ENCODE data around the gene CEMIP. TPM values are rescaled to one million over a fixed set of nuclear protein-coding genes. Genes with fewer than 3 reads are reported as not detected.

The CEMIP gene
- total and polyA plus RNA-seq, 2 of the 13 experiments (the other 11 are each of a cell fraction or from before 2014, with no cell fraction given): 4.3 to 28.5 TPM

GRCh38 chr15:80957556-80957955 lies 178.4 kb downstream of the CEMIP start:
- no peaks in the 10 kb centered on the region for H3K79me2 ChIP-seq (ENCODE audit: insufficient read depth, low read length)
- TF ChIP-seq, protein P1, sequence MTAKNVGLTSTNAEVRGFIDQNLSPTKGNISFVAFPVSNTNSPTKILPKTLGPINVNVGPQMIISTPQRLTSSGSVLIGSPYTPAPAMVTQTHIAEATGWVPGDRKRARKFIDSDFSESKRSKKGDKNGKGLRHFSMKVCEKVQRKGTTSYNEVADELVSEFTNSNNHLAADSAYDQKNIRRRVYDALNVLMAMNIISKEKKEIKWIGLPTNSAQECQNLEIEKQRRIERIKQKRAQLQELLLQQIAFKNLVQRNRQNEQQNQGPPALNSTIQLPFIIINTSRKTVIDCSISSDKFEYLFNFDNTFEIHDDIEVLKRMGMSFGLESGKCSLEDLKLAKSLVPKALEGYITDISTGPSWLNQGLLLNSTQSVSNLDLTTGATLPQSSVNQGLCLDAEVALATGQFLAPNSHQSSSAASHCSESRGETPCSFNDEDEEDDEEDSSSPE (CRISPR knock-in tag; IDR thresholded peaks at IDR 0.05): no peak
- no peak for TF ChIP-seq MEIS2 (CRISPR knock-in tag; IDR thresholded peaks at IDR 0.05)
- no peak for TF ChIP-seq JUNB (CRISPR knock-in tag; IDR thresholded peaks at IDR 0.05; ENCODE audit: borderline replicate concordance)
- no peak for TF ChIP-seq SKIL (CRISPR knock-in tag; IDR thresholded peaks at IDR 0.05; ENCODE audit: borderline replicate concordance)
- TF ChIP-seq, protein P2, sequence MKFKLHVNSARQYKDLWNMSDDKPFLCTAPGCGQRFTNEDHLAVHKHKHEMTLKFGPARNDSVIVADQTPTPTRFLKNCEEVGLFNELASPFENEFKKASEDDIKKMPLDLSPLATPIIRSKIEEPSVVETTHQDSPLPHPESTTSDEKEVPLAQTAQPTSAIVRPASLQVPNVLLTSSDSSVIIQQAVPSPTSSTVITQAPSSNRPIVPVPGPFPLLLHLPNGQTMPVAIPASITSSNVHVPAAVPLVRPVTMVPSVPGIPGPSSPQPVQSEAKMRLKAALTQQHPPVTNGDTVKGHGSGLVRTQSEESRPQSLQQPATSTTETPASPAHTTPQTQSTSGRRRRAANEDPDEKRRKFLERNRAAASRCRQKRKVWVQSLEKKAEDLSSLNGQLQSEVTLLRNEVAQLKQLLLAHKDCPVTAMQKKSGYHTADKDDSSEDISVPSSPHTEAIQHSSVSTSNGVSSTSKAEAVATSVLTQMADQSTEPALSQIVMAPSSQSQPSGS (CRISPR knock-in tag; IDR thresholded peaks at IDR 0.05): no peak
- TF ChIP-seq POLR2G (IDR thresholded peaks at IDR 0.05; ENCODE audit: low read depth, low read length): no peak
- TF ChIP-seq ZC3H4 (CRISPR knock-in tag; IDR thresholded peaks at IDR 0.05; ENCODE audit: borderline replicate concordance): no peak
- no peak for TF ChIP-seq ZNF12 (CRISPR knock-in tag; IDR thresholded peaks at IDR 0.05)
- no peak for TF ChIP-seq POGZ (CRISPR knock-in tag; IDR thresholded peaks at IDR 0.05)
- TF ChIP-seq ZNF180 (CRISPR knock-in tag; IDR thresholded peaks at IDR 0.05; ENCODE audit: borderline replicate concordance, low read depth): no peak
- TF ChIP-seq ATF7 (IDR thresholded peaks at IDR 0.05): no peak
- no peak for TF ChIP-seq ATF7 (CRISPR knock-in tag; IDR thresholded peaks at IDR 0.05)
- TF ChIP-seq EED (CRISPR knock-in tag; IDR thresholded peaks at IDR 0.05): no peak
- no peak for TF ChIP-seq FOXM1 (CRISPR knock-in tag; IDR thresholded peaks at IDR 0.05)
- TF ChIP-seq ZNF614 (CRISPR knock-in tag; IDR thresholded peaks at IDR 0.05; ENCODE audit: borderline replicate concordance): no peak
- no peak for TF ChIP-seq ZNF547 (CRISPR knock-in tag; IDR thresholded peaks at IDR 0.05)
- no peak for TF ChIP-seq ATF7-NPFF (CRISPR knock-in tag; IDR thresholded peaks at IDR 0.05; ENCODE audit: low read depth)
- H3K9ac ChIP-seq (ENCODE audit: insufficient read depth, low read depth, low read length): no peak overlapping the region
- no peaks in the 10 kb centered on the region for H4K20me1 ChIP-seq (ENCODE audit: insufficient read depth, low read length)
- intact Hi-C loops (cut with micrococcal nuclease; ENCODE audit: unreplicated experiment) (no loop called here), in situ Hi-C loops (cut with HindIII; ENCODE audit: extremely low pct_ligation_motif_present, low pct_unique_long_range_greater_than_20kb) (loop anchor here (25.0 kb wide), 1 partner anchor 495 kb away; no protein-coding TSS in a partner anchor)
- FAIRE-seq: no peak
- ChIA-PET POLR2A (no interaction called here), CTCF (ENCODE audit: low intra/inter-chr PET ratio, low total read pairs) (no interaction called here)
- BruUV-seq (replicated peaks): no TSS peak
- WGBS (ENCODE audit: low lambda C conversion rate): 77% methylated on average over 2 of the region's 2 CpGs
- no peak for DNase-seq (ENCODE audit: low spot score)
- H3K4me3 ChIP-seq (replicated peaks in 1 of 3; ENCODE audit: insufficient read depth in 1 of 3, low read depth in 2 of 3, low read length in 3 of 3): no peak overlapping the region
- no peaks in the 10 kb centered on the region for H3K36me3 ChIP-seq (replicated peaks in 1 of 2; ENCODE audit: control insufficient read depth in 1 of 2, insufficient read depth in 2 of 2, low read length in 2 of 2)
- no peaks in the 10 kb centered on the region for H3K9me3 ChIP-seq (ENCODE audit: low read length)
- no peaks in the 10 kb centered on the region for H3K27me3 ChIP-seq (ENCODE audit: control insufficient read depth in 1 of 2, insufficient read depth in 2 of 2, low read length in 2 of 2)
- H2AFZ ChIP-seq (ENCODE audit: low read length): no peak overlapping the region
- no peak for ATAC-seq
- H3K27ac ChIP-seq (ENCODE audit: extremely low read length, insufficient read depth, low read length): no peak overlapping the region
- no peak overlapping the region for H3K4me2 ChIP-seq (ENCODE audit: low read depth, low read length)
- peaks cover 34% of the 10 kb centered on the region for H3K4me1 ChIP-seq (ENCODE audit: insufficient read depth, low read length)
